NB4 (cell line): ENCODE results near the gene PPP1R11.

Source experiments
- MAX ChIP-seq: IDR thresholded peaks from 2 replicates; pipeline ENCODE4 v1.6.1; 2011; ENCODE audit warnings: low read depth, low read length
- MYC ChIP-seq: IDR thresholded peaks from 2 replicates; pipeline ENCODE4 v1.6.1; 2011; ENCODE audit warnings: low read depth, low read length
- POLR2A ChIP-seq: IDR thresholded peaks from 2 replicates; pipeline ENCODE4 v1.6.1; 2011; ENCODE audit warnings: mild to moderate bottlenecking; ENCODE audit not compliant: insufficient read length; ENCODE audit errors: extremely low read depth
- TF ChIP-seq, protein P1 (sequence below): IDR thresholded peaks from one replicate; pipeline ENCODE4 v1.5.1; 2012; ENCODE audit warnings: low read depth, low read length

DNA sequence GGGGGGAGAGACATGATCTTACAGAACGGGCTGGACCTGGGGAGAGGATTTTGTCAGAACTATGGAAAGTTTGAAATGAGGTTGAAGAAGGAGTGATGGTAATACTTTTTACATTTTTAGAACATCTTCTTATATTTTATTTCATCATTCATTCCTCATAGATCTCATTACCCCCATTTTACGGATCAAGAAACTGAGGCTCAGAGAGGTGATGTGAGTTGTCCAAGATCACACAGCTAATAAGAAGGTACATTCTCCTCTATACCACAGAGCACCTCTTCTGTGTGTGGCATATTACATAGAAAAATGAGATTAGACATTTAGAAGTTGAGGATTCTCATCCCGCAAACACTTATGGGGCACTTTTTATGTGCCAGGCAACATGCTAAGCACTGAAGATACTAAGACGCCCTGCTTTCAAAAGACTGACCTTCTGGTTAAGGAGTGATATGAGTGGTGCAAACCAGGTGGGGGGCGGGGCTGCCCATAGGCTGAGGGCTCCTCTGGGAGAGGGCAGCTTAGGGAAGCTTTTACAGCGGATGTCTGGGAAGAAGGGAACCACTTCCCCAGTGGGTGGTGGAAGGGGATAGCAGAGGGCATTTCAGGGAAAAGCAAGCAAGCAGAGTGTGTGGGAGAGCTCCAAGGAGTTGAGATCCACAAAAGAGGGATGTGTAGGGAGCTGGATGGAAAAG is 26.0 kb downstream of the PPP1R11 start:
- TF ChIP-seq POLR2A (no peak), MYC (no peak), MAX (no peak)
- TF ChIP-seq, protein P1, sequence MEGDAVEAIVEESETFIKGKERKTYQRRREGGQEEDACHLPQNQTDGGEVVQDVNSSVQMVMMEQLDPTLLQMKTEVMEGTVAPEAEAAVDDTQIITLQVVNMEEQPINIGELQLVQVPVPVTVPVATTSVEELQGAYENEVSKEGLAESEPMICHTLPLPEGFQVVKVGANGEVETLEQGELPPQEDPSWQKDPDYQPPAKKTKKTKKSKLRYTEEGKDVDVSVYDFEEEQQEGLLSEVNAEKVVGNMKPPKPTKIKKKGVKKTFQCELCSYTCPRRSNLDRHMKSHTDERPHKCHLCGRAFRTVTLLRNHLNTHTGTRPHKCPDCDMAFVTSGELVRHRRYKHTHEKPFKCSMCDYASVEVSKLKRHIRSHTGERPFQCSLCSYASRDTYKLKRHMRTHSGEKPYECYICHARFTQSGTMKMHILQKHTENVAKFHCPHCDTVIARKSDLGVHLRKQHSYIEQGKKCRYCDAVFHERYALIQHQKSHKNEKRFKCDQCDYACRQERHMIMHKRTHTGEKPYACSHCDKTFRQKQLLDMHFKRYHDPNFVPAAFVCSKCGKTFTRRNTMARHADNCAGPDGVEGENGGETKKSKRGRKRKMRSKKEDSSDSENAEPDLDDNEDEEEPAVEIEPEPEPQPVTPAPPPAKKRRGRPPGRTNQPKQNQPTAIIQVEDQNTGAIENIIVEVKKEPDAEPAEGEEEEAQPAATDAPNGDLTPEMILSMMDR, result no peak
